GM12878 (cell line): ENCODE results near the gene PHACTR1. TPM values are rescaled to one million over a fixed set of nuclear protein-coding genes. Genes with fewer than 3 reads are reported as not detected.

Source experiments
- ATAC-seq: fragments of 200-7000 bp; cut with Tn5 transposase; 3 replicates; pipeline ENCODE4 v1.9.1; 2020; ENCODE audit warnings: mild to moderate bottlenecking, moderate library complexity
- BruUV-seq: library from RNA; stranded (reverse); fragments of 400-500 nt; replicated peaks from 2 replicates; lab custom pipeline; 2021; lab: Mats Ljungman, UMichigan
- CTCF ChIA-PET: fragments of 300-600 bp; sonication (Branson Sonifier 250); formaldehyde crosslinking; extraction: SDS; loops from one replicate; lab custom pipeline; 2021; ENCODE audit warnings: inconsistent platforms; lab: Yijun Ruan, JAX
- POLR2A ChIA-PET: fragments of 350-600 bp; formaldehyde crosslinking; extraction: SDS; loops from one replicate; lab custom pipeline; 2021; ENCODE audit warnings: inconsistent platforms; lab: Charles Lee
- RAD21 ChIA-PET: fragments of 300-600 bp; sonication (Branson Sonifier 250); formaldehyde crosslinking; loops from one replicate; lab custom pipeline; 2023; ENCODE audit warnings: antibody characterized with exemption; ENCODE audit not compliant: unreplicated experiment; lab: Charles Lee
- SMC1A ChIA-PET: fragments of 300-600 bp; sonication (Branson Sonifier 250); formaldehyde crosslinking; loops from one replicate; lab custom pipeline; 2023; ENCODE audit not compliant: unreplicated experiment, uncharacterized antibody; lab: Charles Lee
- DNase-seq: peaks from one replicate; pipeline ENCODE4 v3.0.0-alpha.2; 2011; ENCODE audit warnings: low read depth, low spot score
- FAIRE-seq: peaks from 3 replicates; lab custom pipeline; 2011; peaks lifted over from hg19 to GRCh38; lab: Jason Lieb, UNC
- H2AFZ ChIP-seq: 2 replicates; pipeline ENCODE4 v1.6.0; 2011; ENCODE audit warnings: low read depth, low read length, control low read depth; ENCODE audit not compliant: control insufficient read depth
- H3K27ac ChIP-seq: 2 replicates; pipeline ENCODE4 v1.5.1; 2011; ENCODE audit warnings: control low read depth; ENCODE audit not compliant: control insufficient read depth, insufficient read depth
- H3K27me3 ChIP-seq, 2 experiments: replicated peaks in 1 of 2; 2 replicates each; pipeline versions ENCODE4 v1.6.0 to v1.6.1; 2011; ENCODE audit warnings: low read length in 1 of 2; ENCODE audit not compliant: control insufficient read depth in 2 of 2, insufficient read depth in 2 of 2
- H3K36me3 ChIP-seq, 2 experiments: 2 replicates each; pipeline ENCODE4 v1.5.1; 2011; ENCODE audit warnings: low read length in 1 of 2; ENCODE audit not compliant: control insufficient read depth in 2 of 2, insufficient read depth in 2 of 2
- H3K4me1 ChIP-seq: 2 replicates; pipeline ENCODE4 v1.6.1; 2011; ENCODE audit warnings: mild to moderate bottlenecking, low read length, moderate library complexity, mixed read lengths; ENCODE audit not compliant: control insufficient read depth, insufficient read depth
- H3K4me2 ChIP-seq: 2 replicates; pipeline ENCODE4 v1.6.0; 2011; ENCODE audit warnings: control low read depth; ENCODE audit not compliant: control insufficient read depth, insufficient read depth
- H3K4me3 ChIP-seq: fragments of 200-600 bp; sonication (generic); 2 replicates; pipeline ENCODE4 v1.5.1; 2016
- H3K79me2 ChIP-seq: 2 replicates; pipeline ENCODE4 v1.6.0; 2011; ENCODE audit warnings: low read length; ENCODE audit not compliant: control insufficient read depth, insufficient read depth
- H3K9ac ChIP-seq: 2 replicates; pipeline ENCODE4 v1.8.0; 2011; ENCODE audit warnings: low read length, control low read depth, mixed read lengths; ENCODE audit not compliant: control insufficient read depth, insufficient read depth
- H3K9me3 ChIP-seq: replicated peaks from 3 replicates; pipeline ENCODE4 v1.5.1; 2011; ENCODE audit warnings: mild to moderate bottlenecking, low read length; ENCODE audit not compliant: control insufficient read depth, insufficient read depth
- H4K20me1 ChIP-seq: 2 replicates; pipeline ENCODE4 v1.6.0; 2011; ENCODE audit not compliant: control insufficient read depth, insufficient read depth
- GABPA ChIP-seq: IDR thresholded peaks from 2 replicates; pipeline ENCODE4 v1.6.1; 2014; ENCODE audit warnings: antibody characterized with exemption, low read depth, mild to moderate bottlenecking, inconsistent platforms
- JUND ChIP-seq: IDR thresholded peaks from 2 replicates; pipeline ENCODE4 v1.6.1; 2012; ENCODE audit warnings: low read depth, mild to moderate bottlenecking, low read length, improper control_type of control experiment, moderate library complexity
- MEF2B ChIP-seq: fragments of 450-650 bp; IDR thresholded peaks from 2 replicates; pipeline ENCODE4 v1.6.1; 2018; ENCODE audit warnings: mild to moderate bottlenecking, moderate library complexity; ENCODE audit not compliant: partially characterized antibody, poor library complexity, severe bottlenecking
- NR2C2 ChIP-seq: IDR thresholded peaks from 2 replicates; pipeline ENCODE4 v1.6.1; 2011; ENCODE audit warnings: borderline replicate concordance, low read depth; ENCODE audit not compliant: control insufficient read depth, insufficient read length
- PAX5 ChIP-seq: IDR thresholded peaks from 2 replicates; pipeline ENCODE4 v1.6.1; 2011; ENCODE audit warnings: low read depth, low read length, borderline replicate concordance
- STAT3 ChIP-seq: IDR thresholded peaks from 2 replicates; pipeline ENCODE4 v1.6.1; 2011; ENCODE audit warnings: low read depth, low read length, improper control_type of control experiment
- TARDBP ChIP-seq: IDR thresholded peaks from 2 replicates; pipeline ENCODE4 v1.6.1; 2016; ENCODE audit warnings: borderline replicate concordance
- TCF3 ChIP-seq: IDR thresholded peaks from 2 replicates; pipeline ENCODE4 v1.6.1; 2012; ENCODE audit warnings: low read depth, mild to moderate bottlenecking, low read length, borderline replicate concordance; ENCODE audit not compliant: insufficient read depth
- ZNF274 ChIP-seq: IDR thresholded peaks from one replicate; pipeline ENCODE4 v1.8.0; 2011; ENCODE audit not compliant: insufficient read length, insufficient read depth
- WGBS: methylation state at CpG from one replicate; pipeline ENCODE4 v1.1.6; 2016; ENCODE audit warnings: low lambda C conversion rate; ENCODE audit not compliant: insufficient replicate concordance, insufficient coverage; ENCODE audit errors: missing lambda C conversion rate; 5-methylcytosine and 5-hydroxymethylcytosine counted together
- in situ Hi-C: fragments of 300-500 bp; cut with MboI; formaldehyde crosslinking; loops from 9 replicates; pipeline ENCODE4 v1.14.3; 2018; ENCODE audit warnings: mixed read lengths
- intact Hi-C: fragments of 100-400 bp; cut with micrococcal nuclease; formaldehyde crosslinking; loops from one replicate; pipeline ENCODE4 v1.14.2; 2022; ENCODE audit not compliant: unreplicated experiment
- polyA plus RNA-seq, 11 experiments: library from polyadenylated mRNA; depleted of rRNA in 4 of 11; unstranded in 6 of 11; stranded (reverse) in 5 of 11; fragments of >200 nt; fragmentation: Nextera tagmentation in 4 of 11; fragmentation: Illumina TruSeq in 1 of 11; extraction: Ambion mirVana in 4 of 11; extraction: Trizol in 1 of 11; gene quantifications; 1 replicate in 1 of 11; 2 replicates in 10 of 11; pipeline versions ENCODE4 v1.2.1 to v1.2.3, GENCODE V29; 2011 to 2016; ENCODE audit warnings: inconsistent platforms in 2 of 11, missing spikeins in 2 of 11, low read depth in 1 of 11
- total RNA-seq, 4 experiments: library from RNA; depleted of rRNA in 3 of 4; stranded (reverse); fragments of >200 nt in 3 of 4; fragmentation: Illumina TruSeq in 1 of 4; extraction: Trizol in 1 of 4; gene quantifications; 2 replicates each; pipeline versions ENCODE4 v1.2.1 to v1.2.3, GENCODE V29; 2013 to 2021
- TF ChIP-seq, protein P1 (sequence below): fragments of 450-650 bp; IDR thresholded peaks from 2 replicates; pipeline ENCODE4 v1.6.1; 2016; ENCODE audit warnings: mild to moderate bottlenecking
- TF ChIP-seq, protein P2 (sequence below): fragments of 150-350 bp; IDR thresholded peaks from 2 replicates; pipeline ENCODE4 v1.6.1; 2014; ENCODE audit warnings: mild to moderate bottlenecking, low read depth, low read length
- TF ChIP-seq, protein P3 (sequence below): IDR thresholded peaks from 2 replicates; pipeline ENCODE4 v1.6.1; 2011; ENCODE audit warnings: low read depth, low read length, improper control_type of control experiment, borderline replicate concordance
- TF ChIP-seq, protein P4 (sequence below): IDR thresholded peaks from 2 replicates; pipeline ENCODE4 v1.6.1; 2012; ENCODE audit warnings: low read depth, low read length, improper control_type of control experiment
- TF ChIP-seq, protein P5 (sequence below): IDR thresholded peaks from 2 replicates; pipeline ENCODE4 v1.6.1; 2011; ENCODE audit warnings: borderline replicate concordance, low read depth, mild to moderate bottlenecking, moderate library complexity, mixed read lengths, low read length; ENCODE audit not compliant: insufficient read depth; ENCODE audit errors: extremely low read length

PHACTR1 gene
- total and polyA plus RNA-seq, 10 of the 15 experiments (the other 5 are each of a cell fraction or from before 2014, with no cell fraction given) = 34.2 to 94.6 (median 62.3) TPM

DNA sequence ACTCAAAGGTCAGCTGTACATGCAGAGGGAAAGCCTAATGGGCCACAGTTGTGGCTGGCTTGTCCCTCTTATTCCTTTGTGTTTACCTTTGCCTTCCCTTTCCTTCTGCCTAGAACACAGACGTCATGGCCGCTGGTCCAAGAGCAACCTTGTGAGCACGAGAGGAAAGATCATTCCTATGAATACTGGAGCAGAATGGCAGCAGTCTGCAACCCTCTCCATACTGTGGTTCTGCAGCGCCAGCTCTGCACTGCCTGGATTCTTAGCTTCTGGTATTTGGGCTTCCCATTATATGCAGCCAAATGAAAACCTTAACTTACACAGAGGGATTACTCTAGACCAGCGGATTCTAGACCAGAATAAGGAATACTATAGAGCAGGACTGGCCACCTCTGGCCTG, 599.3 kb downstream of the PHACTR1 start (continued):
- TF ChIP-seq, protein P1, sequence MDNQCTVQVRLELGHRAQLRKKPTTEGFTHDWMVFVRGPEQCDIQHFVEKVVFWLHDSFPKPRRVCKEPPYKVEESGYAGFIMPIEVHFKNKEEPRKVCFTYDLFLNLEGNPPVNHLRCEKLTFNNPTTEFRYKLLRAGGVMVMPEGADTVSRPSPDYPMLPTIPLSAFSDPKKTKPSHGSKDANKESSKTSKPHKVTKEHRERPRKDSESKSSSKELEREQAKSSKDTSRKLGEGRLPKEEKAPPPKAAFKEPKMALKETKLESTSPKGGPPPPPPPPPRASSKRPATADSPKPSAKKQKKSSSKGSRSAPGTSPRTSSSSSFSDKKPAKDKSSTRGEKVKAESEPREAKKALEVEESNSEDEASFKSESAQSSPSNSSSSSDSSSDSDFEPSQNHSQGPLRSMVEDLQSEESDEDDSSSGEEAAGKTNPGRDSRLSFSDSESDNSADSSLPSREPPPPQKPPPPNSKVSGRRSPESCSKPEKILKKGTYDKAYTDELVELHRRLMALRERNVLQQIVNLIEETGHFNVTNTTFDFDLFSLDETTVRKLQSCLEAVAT = no peak
- TF ChIP-seq ZNF274 (no peak), TCF3 (no peak), STAT3 (no peak)

DNA sequence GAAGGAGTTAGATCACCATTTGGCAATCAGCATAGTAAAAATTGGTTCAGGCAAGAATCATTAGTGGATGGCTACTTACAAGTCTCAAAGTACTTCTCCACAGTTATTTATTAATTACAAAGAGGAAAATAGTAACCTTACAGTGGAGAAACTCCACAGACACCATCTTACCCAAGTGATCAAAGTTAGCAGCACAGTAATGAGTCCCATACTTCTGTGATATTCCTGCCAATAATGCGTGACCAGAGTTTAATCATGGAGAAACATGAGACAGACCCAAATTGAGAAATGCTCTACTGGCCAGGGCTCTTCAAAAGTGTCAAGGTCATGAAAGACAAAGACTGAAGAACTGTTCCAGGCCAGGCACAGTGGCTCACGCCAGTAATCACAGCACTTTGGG, 602.3 kb downstream of the PHACTR1 start:
- ChIA-PET RAD21 (interaction anchor here (0.8 to 1.2 kb wide), 2 partner anchors 14 to 61 kb away, joined by 3 read pairs; no protein-coding TSS in a partner anchor), POLR2A (no interaction called here), CTCF (interaction anchor here (2.0 kb wide), 1 partner anchor 14 kb away, joined by 4 read pairs; no protein-coding TSS in a partner anchor), SMC1A (interaction anchor here (0.6 kb wide), 1 partner anchor 244 kb away, joined by 3 read pairs; no protein-coding TSS in a partner anchor)
- BruUV-seq = no TSS peak
- Histone ChIP-seq H3K4me1 (no peaks in the 10 kb centered on the region), H3K27ac (no peak overlapping the region), H3K27me3 (no peaks in the 10 kb centered on the region), H3K79me2 (no peaks in the 10 kb centered on the region), H3K9me3 (no peaks in the 10 kb centered on the region), H2AFZ (no peak overlapping the region), H4K20me1 (no peaks in the 10 kb centered on the region), H3K9ac (no peak overlapping the region), H3K36me3 (peaks cover 5 to 10% of the 10 kb centered on the region in 2 experiments; a peak in 3 of 4 replicates), H3K4me2 (no peak overlapping the region), H3K4me3 (no peak overlapping the region)
- DNase-seq (no peak), FAIRE-seq (no peak), ATAC-seq (no peak)
- 97% methylated on average over 2 of the region's 2 CpGs for WGBS
- intact Hi-C loops = no loop called here
- TF ChIP-seq TARDBP (no peak), GABPA (no peak), JUND (no peak), NR2C2 (no peak), PAX5 (no peak), MEF2B (no peak)
- TF ChIP-seq, protein P2, sequence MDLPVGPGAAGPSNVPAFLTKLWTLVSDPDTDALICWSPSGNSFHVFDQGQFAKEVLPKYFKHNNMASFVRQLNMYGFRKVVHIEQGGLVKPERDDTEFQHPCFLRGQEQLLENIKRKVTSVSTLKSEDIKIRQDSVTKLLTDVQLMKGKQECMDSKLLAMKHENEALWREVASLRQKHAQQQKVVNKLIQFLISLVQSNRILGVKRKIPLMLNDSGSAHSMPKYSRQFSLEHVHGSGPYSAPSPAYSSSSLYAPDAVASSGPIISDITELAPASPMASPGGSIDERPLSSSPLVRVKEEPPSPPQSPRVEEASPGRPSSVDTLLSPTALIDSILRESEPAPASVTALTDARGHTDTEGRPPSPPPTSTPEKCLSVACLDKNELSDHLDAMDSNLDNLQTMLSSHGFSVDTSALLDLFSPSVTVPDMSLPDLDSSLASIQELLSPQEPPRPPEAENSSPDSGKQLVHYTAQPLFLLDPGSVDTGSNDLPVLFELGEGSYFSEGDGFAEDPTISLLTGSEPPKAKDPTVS = no peak
- TF ChIP-seq, protein P3, sequence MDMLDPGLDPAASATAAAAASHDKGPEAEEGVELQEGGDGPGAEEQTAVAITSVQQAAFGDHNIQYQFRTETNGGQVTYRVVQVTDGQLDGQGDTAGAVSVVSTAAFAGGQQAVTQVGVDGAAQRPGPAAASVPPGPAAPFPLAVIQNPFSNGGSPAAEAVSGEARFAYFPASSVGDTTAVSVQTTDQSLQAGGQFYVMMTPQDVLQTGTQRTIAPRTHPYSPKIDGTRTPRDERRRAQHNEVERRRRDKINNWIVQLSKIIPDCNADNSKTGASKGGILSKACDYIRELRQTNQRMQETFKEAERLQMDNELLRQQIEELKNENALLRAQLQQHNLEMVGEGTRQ = no peak
- TF ChIP-seq, protein P4, sequence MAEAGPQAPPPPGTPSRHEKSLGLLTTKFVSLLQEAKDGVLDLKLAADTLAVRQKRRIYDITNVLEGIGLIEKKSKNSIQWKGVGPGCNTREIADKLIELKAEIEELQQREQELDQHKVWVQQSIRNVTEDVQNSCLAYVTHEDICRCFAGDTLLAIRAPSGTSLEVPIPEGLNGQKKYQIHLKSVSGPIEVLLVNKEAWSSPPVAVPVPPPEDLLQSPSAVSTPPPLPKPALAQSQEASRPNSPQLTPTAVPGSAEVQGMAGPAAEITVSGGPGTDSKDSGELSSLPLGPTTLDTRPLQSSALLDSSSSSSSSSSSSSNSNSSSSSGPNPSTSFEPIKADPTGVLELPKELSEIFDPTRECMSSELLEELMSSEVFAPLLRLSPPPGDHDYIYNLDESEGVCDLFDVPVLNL = no peak
- TF ChIP-seq, protein P5, sequence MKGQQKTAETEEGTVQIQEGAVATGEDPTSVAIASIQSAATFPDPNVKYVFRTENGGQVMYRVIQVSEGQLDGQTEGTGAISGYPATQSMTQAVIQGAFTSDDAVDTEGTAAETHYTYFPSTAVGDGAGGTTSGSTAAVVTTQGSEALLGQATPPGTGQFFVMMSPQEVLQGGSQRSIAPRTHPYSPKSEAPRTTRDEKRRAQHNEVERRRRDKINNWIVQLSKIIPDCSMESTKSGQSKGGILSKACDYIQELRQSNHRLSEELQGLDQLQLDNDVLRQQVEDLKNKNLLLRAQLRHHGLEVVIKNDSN = no peak
- in situ Hi-C loops = no loop called here
